Mesendoderm (in vitro differentiated cells): ENCODE measurements around the gene TBC1D5.

ENCODE experiments used
- DNase-seq: peaks from one replicate; pipeline ENCODE4 v3.0.0; 2013
- H2AK5ac ChIP-seq: 2 replicates; pipeline ENCODE4 v1.6.1; 2013; ENCODE audit warnings: low read length, inconsistent platforms
- H2BK120ac ChIP-seq: 2 replicates; pipeline ENCODE4 v1.6.1; 2013; ENCODE audit warnings: low read depth, mild to moderate bottlenecking, low read length, moderate library complexity, mixed read lengths
- H2BK15ac ChIP-seq: replicated peaks from 2 replicates; pipeline ENCODE4 v1.6.1; 2013; ENCODE audit warnings: low read depth, mild to moderate bottlenecking, moderate library complexity
- H2BK5ac ChIP-seq: 2 replicates; pipeline ENCODE4 v1.6.1; 2013; ENCODE audit warnings: low read length, inconsistent platforms
- H3K18ac ChIP-seq: 2 replicates; pipeline ENCODE4 v1.6.1; 2013; ENCODE audit warnings: mild to moderate bottlenecking, low read length, mixed read lengths
- H3K23ac ChIP-seq: one replicate; pipeline ENCODE4 v1.6.1; 2013; ENCODE audit warnings: low read length
- H3K27ac ChIP-seq: 2 replicates; pipeline ENCODE4 v1.5.1; 2013; ENCODE audit warnings: low read depth, mild to moderate bottlenecking, inconsistent platforms, low read length, moderate library complexity
- H3K27me3 ChIP-seq: 2 replicates; pipeline ENCODE4 v1.6.1; 2013; ENCODE audit warnings: low read length, control low read depth, mild to moderate bottlenecking, inconsistent platforms; ENCODE audit not compliant: insufficient read depth, poor library complexity
- H3K36me3 ChIP-seq: 2 replicates; pipeline ENCODE4 v1.6.1; 2013; ENCODE audit warnings: low read length, inconsistent platforms; ENCODE audit not compliant: control insufficient read depth, insufficient read depth
- H3K4ac ChIP-seq: one replicate; pipeline ENCODE4 v1.6.1; 2013; ENCODE audit warnings: low read depth, mild to moderate bottlenecking, low read length, moderate library complexity
- H3K4me1 ChIP-seq: 2 replicates; pipeline ENCODE4 v1.6.1; 2013; ENCODE audit warnings: low read depth, low read length, inconsistent platforms; ENCODE audit not compliant: control insufficient read depth
- H3K4me2 ChIP-seq: 2 replicates; pipeline ENCODE4 v1.6.1; 2013; ENCODE audit warnings: low read length
- H3K4me3 ChIP-seq: 2 replicates; pipeline ENCODE4 v1.5.1; 2013; ENCODE audit warnings: mild to moderate bottlenecking, low read length
- H3K56ac ChIP-seq: one replicate; pipeline ENCODE4 v1.6.1; 2013; ENCODE audit warnings: low read length
- H3K79me1 ChIP-seq: 2 replicates; pipeline ENCODE4 v1.6.1; 2013; ENCODE audit warnings: low read length, inconsistent platforms
- H3K79me2 ChIP-seq: 2 replicates; pipeline ENCODE4 v1.6.1; 2013; ENCODE audit warnings: mild to moderate bottlenecking, low read length; ENCODE audit not compliant: control insufficient read depth, insufficient read depth
- H3K9ac ChIP-seq: 2 replicates; pipeline ENCODE4 v1.6.1; 2013; ENCODE audit warnings: low read length, inconsistent platforms
- H4K5ac ChIP-seq: one replicate; pipeline ENCODE4 v1.6.1; 2013; ENCODE audit warnings: low read length
- H4K8ac ChIP-seq: one replicate; pipeline ENCODE4 v1.6.1; 2013; ENCODE audit warnings: low read depth, mild to moderate bottlenecking, control low read depth, low read length, moderate library complexity
- WGBS: extraction: QIAGEN DNeasy Blood & Tissue Kit; methylation state at CpG from one replicate; pipeline ENCODE4 v1.1.7; 2013; ENCODE audit warnings: low lambda C conversion rate, missing lambda C conversion rate; ENCODE audit not compliant: insufficient coverage; ENCODE audit errors: extremely low coverage; 5-methylcytosine and 5-hydroxymethylcytosine counted together

TBC1D5 gene

DNA sequence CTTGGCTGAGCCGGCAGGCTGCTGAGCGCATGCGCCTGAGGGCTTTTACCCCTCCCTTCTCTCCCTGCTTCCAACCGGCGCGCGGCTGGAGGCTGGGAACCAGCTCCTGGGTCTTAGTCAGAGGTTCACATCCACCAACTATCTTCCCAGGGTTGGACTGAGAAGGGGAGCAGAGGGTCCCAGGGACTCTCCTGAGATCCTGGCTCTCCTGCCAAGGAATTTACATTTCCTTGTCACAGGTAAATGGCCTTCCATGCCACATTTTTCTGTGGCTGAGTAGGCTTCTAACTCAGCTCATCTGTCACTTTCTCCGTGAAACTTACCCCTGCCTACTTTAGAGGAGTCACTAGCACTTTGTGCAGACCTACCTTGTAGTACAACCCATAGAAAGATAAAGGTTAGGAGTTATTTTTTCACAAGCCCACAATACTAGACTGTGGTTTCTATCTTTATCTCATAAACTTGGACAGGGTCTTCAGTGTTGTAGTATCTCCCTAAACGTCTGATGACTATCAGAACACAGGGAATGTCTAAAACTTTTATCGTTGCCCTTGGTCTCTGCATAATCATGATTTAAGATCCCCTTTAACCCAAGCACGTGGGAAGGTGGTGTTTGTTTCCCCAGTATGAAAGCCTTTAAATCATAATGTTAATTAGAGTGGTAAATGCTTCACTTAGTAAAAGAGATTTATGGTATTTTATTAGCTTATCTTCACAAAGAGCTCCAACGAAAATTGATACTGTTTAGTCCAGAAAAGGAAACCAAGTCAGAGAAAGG, 638 bp upstream of the TBC1D5 start:
- no peak for DNase-seq
- Histone ChIP-seq H3K9ac (peak overlapping the region; percentile 91), H4K8ac (no peak overlapping the region), H3K79me1 (no peaks in the 10 kb centered on the region), H2BK15ac (no peak overlapping the region), H2AK5ac (no peak overlapping the region), H3K4me2 (peak overlapping the region; percentile 82), H3K4me3 (peak overlapping the region; percentile 57), H3K4me1 (peaks cover 5% of the 10 kb centered on the region), H3K23ac (no peak overlapping the region), H2BK5ac (no peak overlapping the region), H3K79me2 (peaks cover 1% of the 10 kb centered on the region), H4K5ac (no peak overlapping the region), H3K56ac (peak overlapping the region; percentile 98), H3K36me3 (no peaks in the 10 kb centered on the region), H3K4ac (no peak overlapping the region), H3K18ac (peak overlapping the region; percentile 3), H3K27me3 (no peaks in the 10 kb centered on the region), H3K27ac (peak overlapping the region; percentile 100), H2BK120ac (no peak overlapping the region)
- no CpG with 5 or more reads among the region's 12 CpGs for WGBS

DNA sequence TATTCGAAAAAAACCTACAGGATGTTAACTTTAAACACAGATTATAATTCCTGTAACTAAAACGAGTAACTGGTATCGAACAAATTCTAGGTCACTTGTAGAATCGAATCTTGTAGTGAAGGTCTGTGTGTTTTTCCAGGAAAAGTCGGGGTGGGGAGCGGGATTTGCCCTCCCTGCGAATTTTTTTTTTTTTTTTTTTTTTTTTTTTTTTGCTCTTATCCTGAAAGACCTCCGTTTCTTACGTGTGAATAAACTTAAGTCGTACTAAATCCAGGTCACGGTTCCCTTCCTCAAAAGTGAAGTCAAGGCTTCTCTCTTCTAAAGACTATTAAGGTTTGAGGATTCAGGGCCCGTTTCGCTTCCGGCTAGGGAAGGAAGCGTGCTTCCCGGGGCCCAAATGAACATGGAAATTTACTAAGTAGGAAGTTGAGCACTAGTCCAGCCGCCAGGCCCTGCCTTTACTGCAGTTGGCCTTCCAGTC, 770 bp downstream of the TBC1D5 start:
- Histone ChIP-seq H2AK5ac (no peak overlapping the region), H3K79me2 (peaks cover 1% of the 10 kb centered on the region), H2BK15ac (no peak overlapping the region), H3K23ac (no peak overlapping the region), H2BK5ac (peak overlapping the region; percentile 92), H3K4me1 (peaks cover 5% of the 10 kb centered on the region), H3K79me1 (no peaks in the 10 kb centered on the region), H3K27ac (peak overlapping the region; percentile 100), H3K56ac (peak overlapping the region; percentile 98), H3K4me2 (peak overlapping the region; percentile 21), H4K5ac (peak overlapping the region; percentile 12), H3K4ac (no peak overlapping the region), H3K27me3 (no peaks in the 10 kb centered on the region), H3K4me3 (peak overlapping the region; percentile 62), H3K36me3 (no peaks in the 10 kb centered on the region), H3K9ac (peak overlapping the region; percentile 91), H3K18ac (peak overlapping the region; percentile 82), H2BK120ac (no peak overlapping the region), H4K8ac (no peak overlapping the region)
- peak; percentile 97 for DNase-seq
- WGBS, result no CpG with 5 or more reads among the region's 17 CpGs

DNA sequence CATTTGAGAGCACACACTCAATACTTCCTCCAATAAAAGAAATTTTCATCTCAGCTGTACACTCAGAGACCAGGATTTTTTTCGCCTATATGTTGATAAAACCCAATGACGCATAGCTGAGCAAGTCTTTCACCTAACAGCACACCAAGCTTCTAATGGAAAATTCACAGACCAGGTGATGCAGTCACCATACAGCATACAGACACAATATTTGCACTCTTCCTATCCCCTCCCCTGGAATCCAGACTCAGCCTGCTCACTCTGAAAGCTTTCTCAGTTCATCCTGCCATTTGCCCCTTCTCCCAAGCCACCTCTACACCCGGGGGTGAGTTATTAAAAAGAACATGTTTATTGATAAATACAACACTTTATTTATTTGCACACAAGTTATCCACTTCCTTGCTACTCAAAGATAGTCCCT, 1.7 kb downstream of the TBC1D5 start:
- Histone ChIP-seq H3K9ac (peak overlapping the region; percentile 91), H3K4me1 (peaks cover 5% of the 10 kb centered on the region), H2BK15ac (no peak overlapping the region), H3K79me2 (peaks cover 1% of the 10 kb centered on the region), H3K18ac (peak overlapping the region; percentile 53), H3K4me2 (peak overlapping the region; percentile 14), H3K4me3 (no peak overlapping the region), H4K8ac (peak overlapping the region; percentile 1), H3K27ac (peak overlapping the region; percentile 100), H3K36me3 (no peaks in the 10 kb centered on the region), H3K23ac (no peak overlapping the region), H3K56ac (peak overlapping the region; percentile 98), H3K79me1 (no peaks in the 10 kb centered on the region), H3K4ac (no peak overlapping the region), H3K27me3 (no peaks in the 10 kb centered on the region), H4K5ac (peak overlapping the region; percentile 93), H2BK120ac (no peak overlapping the region), H2BK5ac (peak overlapping the region; percentile 26), H2AK5ac (peak overlapping the region; percentile 35)
- peak; percentile 10 for DNase-seq
- no CpG with 5 or more reads among the region's 3 CpGs for WGBS

DNA sequence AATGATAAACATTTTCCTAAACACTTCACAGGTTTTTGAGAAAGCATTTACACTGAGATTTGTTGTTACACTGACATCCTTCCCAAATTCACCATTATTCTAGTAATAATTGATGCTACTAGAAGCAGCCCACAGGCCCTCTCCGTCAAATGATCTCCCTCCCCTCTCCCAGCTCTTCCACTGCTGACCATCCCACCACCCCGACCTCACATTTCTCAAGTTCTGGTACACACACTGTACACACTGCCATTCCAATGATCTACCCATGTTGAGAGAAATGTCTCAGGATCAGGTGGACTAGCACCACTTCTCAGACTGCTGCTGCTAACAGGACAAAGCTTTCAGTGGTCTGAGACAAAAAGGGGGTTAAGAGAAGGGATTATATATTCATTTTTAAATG, 3.5 kb downstream of the TBC1D5 start:
- Histone ChIP-seq H2BK15ac (no peak overlapping the region), H2BK120ac (no peak overlapping the region), H3K4ac (no peak overlapping the region), H3K9ac (no peak overlapping the region), H3K79me2 (peaks cover 1% of the 10 kb centered on the region), H3K27ac (no peak overlapping the region), H4K8ac (no peak overlapping the region), H2BK5ac (no peak overlapping the region), H3K36me3 (no peaks in the 10 kb centered on the region), H2AK5ac (no peak overlapping the region), H3K18ac (no peak overlapping the region), H3K23ac (no peak overlapping the region), H3K4me3 (no peak overlapping the region), H3K27me3 (no peaks in the 10 kb centered on the region), H3K4me2 (no peak overlapping the region), H3K4me1 (peaks cover 5% of the 10 kb centered on the region), H4K5ac (no peak overlapping the region), H3K56ac (peak overlapping the region; percentile 17), H3K79me1 (no peaks in the 10 kb centered on the region)
- DNase-seq, result no peak
- no CpG with 5 or more reads among the region's 2 CpGs for WGBS

DNA sequence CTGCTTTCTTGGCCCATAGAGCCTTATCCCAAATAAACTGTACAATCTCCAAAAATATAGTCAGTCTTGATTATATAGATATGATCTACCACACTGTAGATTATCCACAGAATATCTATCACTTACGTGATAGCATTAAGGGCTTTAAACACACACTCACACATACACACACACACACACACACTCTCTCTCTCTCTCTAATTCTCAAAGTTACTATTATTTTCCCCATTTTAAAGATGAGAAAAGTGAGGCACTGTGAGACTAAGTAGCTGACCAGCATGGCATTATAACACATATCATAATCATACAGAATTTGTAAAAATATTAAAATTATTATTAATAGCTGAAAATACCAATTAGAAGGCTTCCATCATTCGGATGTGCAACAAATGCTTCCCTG, 4.2 kb downstream of the TBC1D5 start:
- Histone ChIP-seq H3K27ac (no peak overlapping the region), H2BK5ac (no peak overlapping the region), H4K8ac (no peak overlapping the region)

More for the DNA sequence above, 4.2 kb downstream of the TBC1D5 start:
- H3K36me3 ChIP-seq, result no peaks in the 10 kb centered on the region
- H3K4me2 ChIP-seq, result no peak overlapping the region
- H3K27me3 ChIP-seq, result no peaks in the 10 kb centered on the region
- H2AK5ac ChIP-seq, result no peak overlapping the region
- no peaks in the 10 kb centered on the region for H3K79me1 ChIP-seq
- no peak overlapping the region for H3K18ac ChIP-seq
- H2BK120ac ChIP-seq, result peak overlapping the region; percentile 55
- peaks cover 5% of the 10 kb centered on the region for H3K4me1 ChIP-seq
- H3K79me2 ChIP-seq, result peaks cover 1% of the 10 kb centered on the region
- DNase-seq, result no peak
- 100% methylated on average over 1 of the region's 2 CpGs for WGBS
- no peak overlapping the region for H3K56ac ChIP-seq
- H3K4ac ChIP-seq, result no peak overlapping the region
- no peak overlapping the region for H3K23ac ChIP-seq
- no peak overlapping the region for H4K5ac ChIP-seq
- H3K4me3 ChIP-seq, result no peak overlapping the region
- no peak overlapping the region for H3K9ac ChIP-seq
- H2BK15ac ChIP-seq, result no peak overlapping the region
